Kidney epithelial cell (primary cell): ENCODE data around the gene CES2. TPM values are rescaled to one million over a fixed set of nuclear protein-coding genes. Genes with fewer than 3 reads are reported as not detected.

Experiments
- DNase-seq: peaks from one replicate; pipeline ENCODE4 v3.0.0-alpha.2; 2010; ENCODE audit warnings: low read depth
- H3K27me3 ChIP-seq: 2 replicates; pipeline ENCODE4 v1.6.0; 2011; ENCODE audit warnings: low read length; ENCODE audit not compliant: control insufficient read depth, insufficient read depth
- H3K36me3 ChIP-seq: 2 replicates; pipeline ENCODE4 v1.5.1; 2011; ENCODE audit warnings: low read length; ENCODE audit not compliant: control insufficient read depth, insufficient read depth
- H3K4me3 ChIP-seq: 2 replicates; pipeline ENCODE4 v1.5.1; 2011; ENCODE audit warnings: low read depth, mild to moderate bottlenecking, control low read depth, low read length
- CTCF ChIP-seq: IDR thresholded peaks from 2 replicates; pipeline ENCODE4 v1.5.1; 2011; ENCODE audit warnings: mild to moderate bottlenecking, moderate library complexity, low read length, control low read depth, inconsistent platforms; ENCODE audit not compliant: insufficient read depth, poor library complexity, severe bottlenecking
- total RNA-seq: library from RNA; depleted of rRNA; stranded (reverse); fragments of >200 nt; gene quantifications from 2 replicates; pipeline ENCODE4 v1.2.3, GENCODE V29; 2015

CES2 gene
- total RNA-seq, 1 donor from 2014 or later, result 48.0 TPM

- TF ChIP-seq CTCF, result no peak
- Histone ChIP-seq H3K36me3 (no peaks in the 10 kb centered on the region), H3K4me3 (no peak overlapping the region)
Measured at GRCh38 chr16:66948837-66949225, 13.5 kb downstream of the CES2 start.

DNA sequence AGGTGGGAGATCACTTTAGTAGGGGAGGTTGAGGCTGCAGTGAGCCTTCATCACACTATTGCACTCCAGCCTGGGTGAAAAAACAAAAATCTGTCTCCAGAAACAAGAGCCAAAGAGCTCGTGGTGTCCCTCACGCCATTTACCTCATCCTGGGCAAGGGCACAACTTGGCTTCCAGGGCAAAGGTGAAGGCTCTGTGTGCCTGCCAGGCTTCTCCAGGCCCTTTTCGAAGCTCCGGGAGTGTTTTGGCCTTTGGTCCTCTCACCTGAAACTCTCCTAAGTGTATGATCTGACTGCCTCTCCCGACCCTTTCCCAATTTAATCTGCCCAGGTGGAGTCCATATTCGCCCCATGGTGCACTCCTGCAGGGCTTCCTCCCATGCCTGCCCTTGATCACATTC is 14.2 kb downstream of the CES2 start:
- Histone ChIP-seq H3K27me3 (peaks cover 17% of the 10 kb centered on the region), H3K36me3 (no peaks in the 10 kb centered on the region), H3K4me3 (no peak overlapping the region)
- no peak for DNase-seq
- no peak for TF ChIP-seq CTCF

More at GRCh38 chr16:66948837-66949225, 13.5 kb downstream of the CES2 start:
- H3K27me3 ChIP-seq, result peaks cover 17% of the 10 kb centered on the region
- DNase-seq, result no peak

DNA sequence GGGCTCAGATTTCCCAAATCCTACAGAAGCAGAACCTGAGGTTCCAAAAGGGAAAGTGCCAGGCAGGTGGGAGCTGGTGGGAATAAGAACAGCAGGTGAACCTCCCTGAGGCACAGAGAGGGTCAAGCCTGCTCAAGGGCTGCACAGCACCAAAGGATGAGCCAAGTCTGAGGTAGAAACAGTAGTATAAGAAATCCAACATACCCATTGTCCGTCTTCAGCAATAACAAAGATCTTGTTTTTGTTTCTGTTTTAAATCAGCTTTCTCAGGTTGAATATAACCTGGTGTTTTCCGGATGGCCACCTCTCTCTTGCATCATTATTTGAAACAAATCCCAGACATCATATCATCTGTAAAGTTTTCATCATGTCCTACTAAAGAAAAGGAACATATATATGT is 15.1 kb downstream of the CES2 start:
- Histone ChIP-seq H3K4me3 (no peak overlapping the region), H3K27me3 (peaks cover 17% of the 10 kb centered on the region), H3K36me3 (no peaks in the 10 kb centered on the region)
- TF ChIP-seq CTCF, result no peak
- no peak for DNase-seq

GRCh38 chr16:66950971-66951790 is 15.9 kb downstream of the CES2 start:
- no peak for DNase-seq
- no peak for TF ChIP-seq CTCF
- no peaks in the 10 kb centered on the region for H3K36me3 ChIP-seq
- no peak overlapping the region for H3K4me3 ChIP-seq
- H3K27me3 ChIP-seq, result peaks cover 17% of the 10 kb centered on the region

DNA sequence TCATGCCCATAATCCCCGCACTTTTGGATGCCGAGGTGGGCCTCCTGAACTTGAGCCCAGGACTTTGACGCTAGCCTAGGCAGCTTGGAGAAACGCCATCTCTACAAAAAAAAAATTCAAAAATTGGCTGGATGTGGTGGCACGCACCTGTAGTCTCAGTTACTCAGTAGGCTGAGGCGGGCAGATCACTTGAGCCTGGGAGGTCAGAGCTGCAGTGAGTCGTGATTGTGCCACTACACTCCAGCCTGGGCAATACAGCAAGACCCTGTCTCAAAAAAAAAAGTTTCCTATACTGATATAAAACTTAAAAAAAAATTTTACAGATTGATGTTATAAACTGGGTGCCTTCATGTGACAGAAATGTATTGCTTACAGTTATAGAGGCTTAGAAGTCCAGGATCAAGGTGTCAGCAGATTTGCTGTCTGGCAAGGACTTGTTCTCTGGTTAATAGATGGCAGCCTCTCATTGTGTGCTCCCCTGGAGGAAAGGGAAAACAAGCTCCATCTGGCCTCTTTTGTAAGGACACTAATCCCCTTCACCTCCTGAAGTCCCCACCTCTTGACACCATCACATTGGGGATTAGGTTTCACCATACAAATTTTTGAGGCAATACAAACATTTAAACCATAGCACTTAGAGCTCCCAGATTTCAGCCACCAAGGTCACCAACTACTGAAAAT is 17.3 kb downstream of the CES2 start:
- no peaks in the 10 kb centered on the region for H3K36me3 ChIP-seq
- TF ChIP-seq CTCF, result no peak
- no peak overlapping the region for H3K4me3 ChIP-seq
- DNase-seq, result no peak
- peaks cover 17% of the 10 kb centered on the region for H3K27me3 ChIP-seq
